Mesenchymal stem cell (in vitro differentiated cells and primary cell): ENCODE data around the gene ZNF592.
A peak's percentile ranks its signal among the peaks of the same experiment; 100 is the strongest.

Experiments used
- DNase-seq: peaks from one replicate; pipeline ENCODE4 v3.0.0-alpha.2; 2013
- H2AFZ ChIP-seq: one replicate; pipeline ENCODE4 v1.6.1; 2013; ENCODE audit warnings: low read depth, mild to moderate bottlenecking, control low read depth, inconsistent platforms, low read length, moderate library complexity
- H2AK5ac ChIP-seq: 2 replicates; pipeline ENCODE4 v1.6.1; 2013; ENCODE audit warnings: low read length, moderate library complexity, mild to moderate bottlenecking, inconsistent platforms; ENCODE audit not compliant: severe bottlenecking
- H2BK120ac ChIP-seq: one replicate; pipeline ENCODE4 v1.6.1; 2013; ENCODE audit warnings: low read depth, mild to moderate bottlenecking, inconsistent platforms, low read length, moderate library complexity
- H2BK12ac ChIP-seq, 2 experiments: one replicate each; pipeline ENCODE4 v1.6.1; 2013; ENCODE audit warnings: inconsistent platforms in 2 of 2, low read length in 2 of 2, mild to moderate bottlenecking in 2 of 2, moderate library complexity in 2 of 2, control low read depth in 1 of 2
- H2BK15ac ChIP-seq: one replicate; pipeline ENCODE4 v1.6.1; 2013; ENCODE audit warnings: mild to moderate bottlenecking, low read depth, inconsistent platforms; ENCODE audit not compliant: poor library complexity, severe bottlenecking
- H2BK5ac ChIP-seq: 2 replicates; pipeline ENCODE4 v1.6.1; 2013; ENCODE audit warnings: low read depth, mild to moderate bottlenecking, low read length, control low read depth, inconsistent platforms; ENCODE audit not compliant: poor library complexity, severe bottlenecking
- H3K14ac ChIP-seq, 2 experiments: one replicate each; pipeline ENCODE4 v1.6.1; 2013; ENCODE audit warnings: inconsistent platforms in 2 of 2, low read length in 2 of 2, control low read depth in 1 of 2, mild to moderate bottlenecking in 1 of 2, moderate library complexity in 1 of 2
- H3K18ac ChIP-seq, 2 experiments: one replicate each; pipeline ENCODE4 v1.6.1; 2013; ENCODE audit warnings: inconsistent platforms in 2 of 2, low read length in 2 of 2, control low read depth in 1 of 2, low read depth in 1 of 2, mild to moderate bottlenecking in 1 of 2
- H3K23ac ChIP-seq, 2 experiments: one replicate each; pipeline ENCODE4 v1.6.1; 2013; ENCODE audit warnings: inconsistent platforms in 2 of 2, low read length in 2 of 2, mild to moderate bottlenecking in 2 of 2, moderate library complexity in 2 of 2, control low read depth in 1 of 2
- H3K27ac ChIP-seq: 2 replicates; pipeline ENCODE4 v1.5.1; 2013; ENCODE audit warnings: mild to moderate bottlenecking, moderate library complexity, low read length, control low read depth, inconsistent platforms; ENCODE audit not compliant: poor library complexity, severe bottlenecking
- H3K27me3 ChIP-seq, 2 experiments: 2 replicates each; pipeline versions ENCODE4 v1.6.1 to v1.7.0; 2013; ENCODE audit warnings: low read length in 2 of 2, mild to moderate bottlenecking in 2 of 2, moderate library complexity in 2 of 2, control low read depth in 1 of 2, inconsistent platforms in 1 of 2; ENCODE audit not compliant: control insufficient read depth in 1 of 2, insufficient read depth in 1 of 2
- H3K36me3 ChIP-seq, 2 experiments: 2 replicates each; pipeline versions ENCODE4 v1.6.1 to v1.7.0; 2013; ENCODE audit warnings: low read length in 2 of 2, control low read depth in 1 of 2, inconsistent platforms in 1 of 2, low read depth in 1 of 2, mild to moderate bottlenecking in 1 of 2; ENCODE audit not compliant: insufficient read depth in 2 of 2, control insufficient read depth in 1 of 2
- H3K4ac ChIP-seq, 2 experiments: one replicate each; pipeline ENCODE4 v1.6.1; 2013; ENCODE audit warnings: inconsistent platforms in 2 of 2, low read length in 2 of 2, mild to moderate bottlenecking in 2 of 2, moderate library complexity in 2 of 2, control low read depth in 1 of 2, low read depth in 1 of 2
- H3K4me1 ChIP-seq: 2 replicates; pipeline ENCODE4 v1.6.1; 2013; ENCODE audit warnings: low read depth, low read length, control low read depth; ENCODE audit not compliant: control insufficient read depth, insufficient read depth
- H3K4me2 ChIP-seq: 2 replicates; pipeline ENCODE4 v1.6.1; 2013; ENCODE audit warnings: low read length, mild to moderate bottlenecking, inconsistent platforms; ENCODE audit not compliant: poor library complexity, severe bottlenecking
- H3K4me3 ChIP-seq, 2 experiments: 2 replicates each; pipeline versions ENCODE4 v1.5.1 to v1.7.0; 2013; ENCODE audit warnings: low read length in 2 of 2, mild to moderate bottlenecking in 2 of 2, control low read depth in 1 of 2, low read depth in 1 of 2; ENCODE audit not compliant: insufficient read depth in 1 of 2
- H3K79me1 ChIP-seq: replicated peaks from 2 replicates; pipeline ENCODE4 v1.6.1; 2013; ENCODE audit warnings: mild to moderate bottlenecking, control low read depth, low read length, inconsistent platforms; ENCODE audit not compliant: poor library complexity, severe bottlenecking
- H3K9ac ChIP-seq: 2 replicates; pipeline ENCODE4 v1.7.0; 2013; ENCODE audit warnings: mild to moderate bottlenecking, low read length, moderate library complexity
- H3K9me3 ChIP-seq: 2 replicates; pipeline ENCODE4 v1.7.0; 2013; ENCODE audit warnings: mild to moderate bottlenecking, low read length; ENCODE audit not compliant: control insufficient read depth
- H4K8ac ChIP-seq: one replicate; pipeline ENCODE4 v1.6.1; 2013; ENCODE audit warnings: inconsistent platforms, mild to moderate bottlenecking, low read length, moderate library complexity
- H4K91ac ChIP-seq: one replicate; pipeline ENCODE4 v1.6.1; 2013; ENCODE audit warnings: mild to moderate bottlenecking, low read length, inconsistent platforms
- WGBS: methylation state at CpG from one replicate; pipeline ENCODE4 v1.1.7; 2013; ENCODE audit warnings: mixed read lengths; 5-methylcytosine and 5-hydroxymethylcytosine counted together

Gene ZNF592

DNA sequence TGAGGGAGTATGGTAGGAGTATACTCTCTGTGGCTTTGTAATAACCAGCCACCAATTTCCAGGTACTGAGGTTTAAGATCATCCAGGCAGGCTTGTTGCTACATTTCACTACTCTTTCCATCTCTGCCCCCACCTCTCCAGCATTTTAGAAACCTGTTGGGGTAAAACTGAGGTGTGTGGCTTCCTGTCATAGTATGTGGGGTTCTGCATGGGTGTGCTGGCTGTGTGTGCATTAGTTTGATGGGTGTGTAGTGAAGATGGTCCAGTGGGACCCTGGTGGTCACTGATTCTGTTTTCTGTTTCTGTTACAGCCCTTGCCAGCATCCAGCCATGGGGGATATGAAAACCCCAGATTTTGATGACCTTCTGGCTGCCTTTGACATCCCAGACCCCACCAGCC, 34.0 kb downstream of the ZNF592 start:
- H3K9me3 ChIP-seq, result no peaks in the 10 kb centered on the region
- no peak overlapping the region for H3K9ac ChIP-seq
- peaks cover 46 to 54% of the 10 kb centered on the region in 2 experiments for H3K36me3 ChIP-seq
- H3K27me3 ChIP-seq, result no peaks in the 10 kb centered on the region
- H4K8ac ChIP-seq, result no peak overlapping the region
- peak overlapping the region in 1 of 2 experiments; percentile 3 for H3K14ac ChIP-seq
- H3K23ac ChIP-seq, result no peak overlapping the region
- no peak overlapping the region for H3K4ac ChIP-seq
- H2BK15ac ChIP-seq, result no peak overlapping the region
- H2BK12ac ChIP-seq, result no peak overlapping the region
- DNase-seq, result no peak
- peaks cover 2% of the 10 kb centered on the region for H3K4me1 ChIP-seq
- peaks cover 49% of the 10 kb centered on the region for H3K79me1 ChIP-seq
- H3K4me2 ChIP-seq, result no peak overlapping the region
- H3K27ac ChIP-seq, result no peak overlapping the region
- no peak overlapping the region for H2BK5ac ChIP-seq
- no peak overlapping the region for H2AFZ ChIP-seq
- H3K4me3 ChIP-seq, result no peak overlapping the region
- no peak overlapping the region for H4K91ac ChIP-seq
- H2AK5ac ChIP-seq, result no peak overlapping the region
- no peak overlapping the region for H3K18ac ChIP-seq
- no peak overlapping the region for H2BK120ac ChIP-seq

DNA sequence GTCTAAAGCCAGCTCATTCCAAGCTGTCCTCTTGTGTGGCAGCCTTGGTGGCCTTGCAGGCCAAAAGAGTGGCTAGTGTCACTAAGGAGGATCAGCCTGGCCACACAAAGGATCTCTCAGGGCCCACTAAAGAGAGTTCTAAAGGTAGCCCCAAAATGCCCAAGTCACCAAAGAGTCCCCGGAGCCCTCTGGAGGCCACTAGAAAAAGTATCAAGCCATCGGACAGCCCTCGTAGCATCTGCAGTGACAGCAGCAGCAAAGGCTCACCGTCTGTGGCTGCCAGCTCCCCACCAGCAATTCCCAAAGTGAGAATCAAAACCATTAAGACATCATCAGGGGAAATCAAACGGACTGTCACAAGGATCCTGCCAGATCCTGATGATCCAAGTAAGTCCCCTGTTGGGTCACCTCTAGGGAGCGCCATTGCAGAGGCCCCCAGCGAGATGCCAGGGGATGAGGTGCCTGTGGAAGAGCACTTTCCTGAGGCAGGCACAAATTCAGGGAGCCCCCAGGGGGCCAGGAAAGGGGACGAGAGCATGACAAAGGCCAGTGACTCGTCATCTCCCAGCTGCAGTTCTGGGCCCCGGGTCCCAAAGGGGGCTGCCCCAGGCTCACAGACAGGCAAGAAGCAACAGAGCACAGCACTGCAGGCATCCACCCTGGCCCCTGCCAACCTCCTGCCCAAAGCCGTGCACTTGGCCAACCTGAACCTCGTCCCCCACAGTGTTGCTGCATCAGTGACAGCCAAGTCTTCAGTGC, 35.3 kb downstream of the ZNF592 start:
- H3K27ac ChIP-seq, result no peak overlapping the region
- no peak overlapping the region for H2BK5ac ChIP-seq
- no peak overlapping the region for H3K9ac ChIP-seq
- H4K91ac ChIP-seq, result no peak overlapping the region
- peaks cover 40 to 53% of the 10 kb centered on the region in 2 experiments for H3K36me3 ChIP-seq
- no peaks in the 10 kb centered on the region for H3K9me3 ChIP-seq
- no peak overlapping the region for H4K8ac ChIP-seq
- no peak overlapping the region for H3K23ac ChIP-seq
- no peak overlapping the region for H3K4me3 ChIP-seq
- H3K27me3 ChIP-seq, result no peaks in the 10 kb centered on the region
- no peak overlapping the region for H3K4ac ChIP-seq
- H2BK12ac ChIP-seq, result no peak overlapping the region
- no peak overlapping the region for H3K4me2 ChIP-seq
- WGBS, result 89% methylated on average over 12 of the region's 12 CpGs
- H3K14ac ChIP-seq, result no peak overlapping the region
- H2AK5ac ChIP-seq, result no peak overlapping the region
- H3K79me1 ChIP-seq, result peaks cover 44% of the 10 kb centered on the region
- no peak overlapping the region for H2BK120ac ChIP-seq
- no peak for DNase-seq
- H2BK15ac ChIP-seq, result no peak overlapping the region
- no peak overlapping the region for H3K18ac ChIP-seq
- peaks cover 2% of the 10 kb centered on the region for H3K4me1 ChIP-seq
- H2AFZ ChIP-seq, result no peak overlapping the region

DNA sequence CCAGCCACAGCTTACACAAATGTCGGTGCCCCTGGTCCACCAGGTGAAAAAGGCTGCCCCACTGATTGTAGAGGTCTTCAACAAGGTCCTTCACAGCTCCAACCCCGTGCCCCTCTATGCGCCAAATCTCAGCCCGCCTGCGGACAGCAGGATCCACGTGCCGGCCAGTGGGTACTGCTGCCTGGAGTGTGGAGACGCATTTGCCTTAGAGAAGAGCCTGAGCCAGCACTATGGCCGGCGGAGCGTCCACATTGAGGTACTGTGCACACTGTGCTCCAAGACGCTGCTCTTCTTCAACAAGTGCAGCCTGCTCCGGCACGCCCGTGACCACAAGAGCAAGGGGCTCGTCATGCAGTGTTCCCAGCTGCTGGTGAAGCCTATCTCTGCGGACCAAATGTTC, 35.9 kb downstream of the ZNF592 start:
- Histone ChIP-seq H2BK120ac (no peak overlapping the region), H3K9ac (no peak overlapping the region), H3K4me1 (peaks cover 2% of the 10 kb centered on the region), H3K36me3 (peaks cover 43 to 51% of the 10 kb centered on the region in 2 experiments), H2BK15ac (no peak overlapping the region), H2AFZ (no peak overlapping the region), H3K23ac (no peak overlapping the region), H3K4ac (no peak overlapping the region), H3K14ac (no peak overlapping the region), H3K27me3 (no peaks in the 10 kb centered on the region), H4K91ac (no peak overlapping the region), H3K4me3 (no peak overlapping the region), H3K18ac (no peak overlapping the region), H2BK5ac (no peak overlapping the region), H3K27ac (no peak overlapping the region), H2AK5ac (no peak overlapping the region), H2BK12ac (no peak overlapping the region), H3K79me1 (peaks cover 43% of the 10 kb centered on the region), H3K4me2 (no peak overlapping the region), H4K8ac (no peak overlapping the region), H3K9me3 (no peaks in the 10 kb centered on the region)
- 96% methylated on average over 17 of the region's 17 CpGs for WGBS
- DNase-seq, result no peak

DNA sequence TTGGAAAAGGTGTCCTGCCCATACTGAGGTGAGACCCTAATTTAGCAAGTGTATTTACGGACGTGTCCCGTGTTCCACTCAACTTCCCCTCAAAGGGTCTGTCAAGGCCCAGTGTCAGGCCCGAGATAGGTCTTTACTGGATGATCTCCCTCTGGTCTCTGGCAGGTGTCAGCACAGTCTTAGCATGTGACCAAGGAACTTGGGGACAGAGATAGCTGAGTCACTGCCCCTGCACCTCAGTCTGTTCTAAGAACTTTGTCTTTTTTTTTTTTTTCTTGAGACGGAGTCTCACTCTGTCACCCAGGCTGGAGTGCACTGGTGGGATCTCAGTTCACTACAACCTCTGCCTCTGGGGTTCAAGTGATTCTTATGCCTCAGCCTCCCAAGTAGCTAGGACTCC, 36.7 kb downstream of the ZNF592 start:
- no peaks in the 10 kb centered on the region for H3K27me3 ChIP-seq
- 92% methylated on average over 5 of the region's 5 CpGs for WGBS
- H4K8ac ChIP-seq, result no peak overlapping the region
- H2AK5ac ChIP-seq, result no peak overlapping the region
- DNase-seq, result no peak
- H3K79me1 ChIP-seq, result peaks cover 46% of the 10 kb centered on the region
- no peak overlapping the region for H3K14ac ChIP-seq
- no peak overlapping the region for H2BK120ac ChIP-seq
- no peak overlapping the region for H2AFZ ChIP-seq
- H3K9me3 ChIP-seq, result no peaks in the 10 kb centered on the region
- H3K4me3 ChIP-seq, result no peak overlapping the region
- no peak overlapping the region for H4K91ac ChIP-seq
- peaks cover 2% of the 10 kb centered on the region for H3K4me1 ChIP-seq
- no peak overlapping the region for H3K9ac ChIP-seq
- no peak overlapping the region for H2BK5ac ChIP-seq
- H3K23ac ChIP-seq, result no peak overlapping the region
- H3K27ac ChIP-seq, result no peak overlapping the region
- H2BK12ac ChIP-seq, result no peak overlapping the region
- no peak overlapping the region for H3K4ac ChIP-seq
- H2BK15ac ChIP-seq, result no peak overlapping the region
- H3K18ac ChIP-seq, result no peak overlapping the region
- H3K4me2 ChIP-seq, result no peak overlapping the region
- peaks cover 43 to 51% of the 10 kb centered on the region in 2 experiments for H3K36me3 ChIP-seq
